RCC 7860 (cell line): ENCODE measurements around the gene SULT2B1.
A peak's percentile ranks its signal among the peaks of the same experiment; 100 is the strongest.
"Not testable (repeated sequence)": the region's sequence is repeated elsewhere in the genome, so short reads cannot be mapped to it uniquely, and the experiment has no call there.

ENCODE experiments used
- DNase-seq: peaks from one replicate; pipeline ENCODE4 v3.0.0-alpha.2; 2015; ENCODE audit warnings: low spot score
- FAIRE-seq: peaks from 2 replicates; lab custom pipeline; 2012; peaks lifted over from hg19 to GRCh38; lab: Jason Lieb, UNC

SULT2B1 gene

GRCh38 chr19:48551437-48552302, at the start of gene SULT2B1:
Gene SULT2B1 (plus strand): TSS chr19:48552172. CDS start chr19:48552253, 81 bp downstream.
- DNase-seq: no peak
- FAIRE-seq: no peak

DNA sequence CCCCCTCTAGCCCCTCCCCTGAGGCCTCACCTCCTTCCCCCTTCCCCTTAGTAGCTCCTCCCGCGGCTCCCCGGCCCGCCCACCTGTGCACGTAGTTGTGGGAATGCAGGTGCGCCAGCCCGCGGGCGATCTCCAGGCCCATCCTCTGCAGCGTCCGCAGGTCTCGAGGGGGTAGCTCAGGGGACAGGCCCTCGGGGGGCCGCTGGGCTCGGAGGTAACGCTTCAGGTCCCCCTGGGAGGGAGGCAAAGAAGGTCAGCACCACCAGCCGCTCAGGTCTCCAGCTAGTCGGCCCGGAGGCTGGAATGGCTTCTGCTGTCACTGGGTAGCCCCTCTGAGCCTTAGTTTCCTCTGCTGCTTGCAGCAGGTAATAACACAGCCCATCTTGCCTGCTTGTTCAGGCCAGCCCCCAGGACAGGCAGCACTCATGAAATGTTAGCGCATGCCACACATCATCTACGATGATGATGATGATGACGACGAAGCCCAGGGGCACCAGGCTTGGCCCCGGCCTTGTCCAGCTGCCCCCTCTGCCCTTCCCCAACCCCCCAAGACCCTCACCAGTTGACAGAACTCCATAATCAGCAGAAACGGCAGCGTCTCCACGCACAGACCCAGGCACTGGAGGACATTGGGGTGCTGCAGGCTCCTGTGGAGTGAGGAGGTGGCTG, 49.5 kb upstream of the SULT2B1 start:
- FAIRE-seq (no peak), DNase-seq (no peak)

GRCh38 chr19:48506138-48506733, 45.7 kb upstream of the SULT2B1 start:
- DNase-seq (peak; percentile 68), FAIRE-seq (no peak)

GRCh38 chr19:48507911-48508439, 44.0 kb upstream of the SULT2B1 start:
- FAIRE-seq (no peak), DNase-seq (no peak)

GRCh38 chr19:48508729-48509411, 43.1 kb upstream of the SULT2B1 start:
- FAIRE-seq (no peak), DNase-seq (no peak)

GRCh38 chr19:48509467-48510194, 42.3 kb upstream of the SULT2B1 start:
- DNase-seq (no peak), FAIRE-seq (no peak)

DNA sequence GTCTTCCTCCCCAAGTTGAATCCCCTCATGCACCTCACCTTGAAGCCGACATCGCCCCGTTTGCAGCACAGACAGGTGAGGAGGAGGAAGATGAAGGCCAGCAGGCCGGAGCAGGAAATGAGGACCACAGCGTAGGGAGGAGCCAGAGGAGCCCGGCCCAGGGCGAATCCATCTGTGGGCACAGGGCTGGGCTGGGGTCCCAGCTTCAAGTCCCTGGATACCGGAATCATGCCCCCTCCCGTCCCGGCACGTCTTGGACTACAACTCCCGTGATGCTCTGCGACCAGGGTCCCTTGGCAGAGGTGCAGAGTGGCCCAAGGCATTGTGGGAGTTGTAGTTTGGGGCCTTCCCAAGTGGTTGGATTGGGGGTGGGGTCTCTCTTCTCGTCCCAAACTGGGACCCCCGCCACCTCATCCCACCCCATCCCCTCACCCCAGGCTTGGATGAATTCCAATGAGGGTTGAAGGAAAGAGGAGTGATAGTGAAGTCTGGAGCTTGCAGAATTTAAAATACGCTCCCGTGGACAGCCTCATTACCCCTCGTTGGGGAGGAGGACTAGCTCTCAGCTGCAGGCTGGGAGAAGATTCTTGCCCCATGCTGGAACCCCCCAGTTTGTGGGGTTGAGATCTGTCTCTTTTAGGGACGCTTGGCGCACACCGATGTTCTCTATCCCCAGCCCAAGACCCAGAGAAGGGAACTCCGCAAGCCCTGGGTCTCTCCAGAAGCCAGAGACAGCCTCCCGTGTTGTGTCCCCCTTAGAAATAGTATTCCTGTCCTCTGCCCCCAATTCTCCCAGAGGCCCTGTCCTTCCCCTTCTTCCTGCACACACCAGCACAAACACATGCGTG, 41.3 kb upstream of the SULT2B1 start:
- FAIRE-seq: no peak
- DNase-seq: no peak

- no peak for DNase-seq
- no peak for FAIRE-seq
Measured at GRCh38 chr19:48511321-48511731, 40.6 kb upstream of the SULT2B1 start.

DNA sequence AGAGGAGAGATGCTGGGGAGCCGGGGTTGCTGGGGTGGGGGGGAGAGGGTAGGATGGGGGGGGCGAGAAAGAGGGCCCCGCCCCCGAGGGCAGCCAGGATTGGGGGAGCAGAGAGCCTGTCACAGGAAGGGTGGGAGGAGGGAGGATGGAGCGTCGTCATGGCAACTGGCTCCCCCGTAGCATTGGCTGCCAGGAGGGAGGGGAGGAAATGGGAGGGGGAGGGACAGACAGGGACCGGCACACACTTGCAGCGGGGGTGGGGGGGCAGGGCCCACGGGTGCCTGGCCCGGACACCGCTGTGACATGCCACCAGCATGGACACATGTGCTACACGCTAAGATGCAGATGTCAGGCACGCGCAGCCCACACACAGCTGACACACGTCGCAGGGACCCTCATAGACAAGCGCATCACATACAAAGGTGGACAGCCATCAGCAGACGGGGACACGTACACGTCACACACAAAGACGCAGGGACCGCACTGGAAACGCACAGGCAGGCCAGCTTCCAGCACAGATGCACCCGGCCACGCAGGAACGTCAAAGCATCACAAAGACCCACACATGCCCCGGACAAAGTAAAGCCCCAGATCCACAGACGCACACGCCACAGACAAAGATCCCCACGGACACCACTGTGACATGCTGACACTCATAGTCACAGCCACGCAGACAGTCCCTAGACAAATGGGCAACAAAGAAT, 40.0 kb upstream of the SULT2B1 start, which contains the start of gene LMTK3:
LMTK3 (minus strand) TSS at position 36 of the 704 bp plus-strand sequence. CDS start 259 bp downstream, outside the sequence.
- FAIRE-seq (no peak), DNase-seq (no peak)

GRCh38 chr19:48512504-48513288, 39.3 kb upstream of the SULT2B1 start:
- DNase-seq (no peak), FAIRE-seq (no peak)

GRCh38 chr19:48513289-48514122, 38.5 kb upstream of the SULT2B1 start:
- FAIRE-seq (no peak), DNase-seq (no peak)

DNA sequence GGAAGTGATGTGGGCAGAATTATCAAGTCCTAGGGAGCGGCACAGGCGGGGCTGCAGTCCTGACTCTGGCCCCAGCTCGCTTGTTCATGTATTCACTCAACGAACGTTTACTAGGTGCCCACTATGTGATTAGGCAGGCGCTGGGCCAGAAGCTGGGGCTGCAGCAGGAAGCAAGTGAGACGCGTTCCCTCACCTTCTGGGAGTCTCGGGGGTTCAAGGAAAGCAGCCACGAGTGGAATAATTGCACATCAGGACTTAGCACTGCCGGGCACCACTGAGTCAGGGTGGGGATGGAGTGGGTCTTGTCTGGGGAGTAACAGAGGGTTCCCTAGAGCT, 37.9 kb upstream of the SULT2B1 start:
- FAIRE-seq: no peak
- DNase-seq: no peak

- no peak for DNase-seq
- FAIRE-seq: no peak
Measured at GRCh38 chr19:48516536-48516935, 35.4 kb upstream of the SULT2B1 start.

DNA sequence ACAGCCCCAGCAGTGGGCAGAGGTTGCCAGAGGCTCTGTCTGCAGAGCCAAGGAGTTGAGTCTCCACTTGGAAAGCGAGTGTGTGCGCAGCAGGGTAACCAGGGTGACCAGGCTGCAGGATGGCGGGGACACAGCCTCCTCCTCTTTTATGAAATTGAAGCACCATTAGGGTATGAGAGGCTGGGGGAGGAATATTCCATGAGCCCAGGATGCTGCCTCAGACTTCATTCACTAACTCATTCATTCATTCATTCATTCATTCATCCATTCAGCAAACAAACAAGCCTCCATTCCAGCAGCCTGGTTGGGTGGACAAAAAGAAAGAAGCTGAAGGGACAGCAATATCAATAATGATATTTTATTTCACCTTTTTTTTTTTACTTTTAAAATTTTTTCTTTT, 33.8 kb upstream of the SULT2B1 start:
- no peak for DNase-seq
- FAIRE-seq: no peak

- not testable (repeated sequence) for DNase-seq, FAIRE-seq
Measured at GRCh38 chr19:48519426-48519825, 32.5 kb upstream of the SULT2B1 start.

GRCh38 chr19:48520134-48520533, 31.8 kb upstream of the SULT2B1 start:
- FAIRE-seq (no peak), DNase-seq (no peak)

DNA sequence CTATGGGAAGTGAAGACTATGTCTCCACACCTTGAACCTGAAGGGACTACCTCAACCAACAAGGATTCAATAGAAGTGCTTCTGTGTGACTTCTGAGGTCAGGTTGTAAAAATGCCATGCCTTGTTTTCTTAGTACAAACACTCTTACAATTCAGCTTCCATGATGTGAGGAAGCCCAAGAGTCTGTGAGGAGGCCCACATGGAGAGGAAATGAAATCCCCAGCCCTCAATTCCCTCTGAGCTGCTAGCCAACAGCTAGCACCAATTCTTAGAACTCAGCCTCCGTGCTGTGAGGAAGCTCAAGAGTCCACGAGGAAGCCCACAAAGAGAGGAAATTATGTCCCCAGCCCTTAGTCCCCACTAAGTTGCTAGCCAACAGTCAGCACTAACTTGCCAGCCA, 27.8 kb upstream of the SULT2B1 start:
- FAIRE-seq (no peak), DNase-seq (no peak)
